Measurements from ENCODE around the gene VAV3. TPM values are rescaled to one million over a fixed set of nuclear protein-coding genes. Genes with fewer than 3 reads are reported as not detected.

VAV3 gene
- total RNA-seq, 5 donors from 2014 or later (not counting 1 experiment from before 2014, with no cell fraction given), result 3.7 to 13.4 (median 4.6) TPM

DNA sequence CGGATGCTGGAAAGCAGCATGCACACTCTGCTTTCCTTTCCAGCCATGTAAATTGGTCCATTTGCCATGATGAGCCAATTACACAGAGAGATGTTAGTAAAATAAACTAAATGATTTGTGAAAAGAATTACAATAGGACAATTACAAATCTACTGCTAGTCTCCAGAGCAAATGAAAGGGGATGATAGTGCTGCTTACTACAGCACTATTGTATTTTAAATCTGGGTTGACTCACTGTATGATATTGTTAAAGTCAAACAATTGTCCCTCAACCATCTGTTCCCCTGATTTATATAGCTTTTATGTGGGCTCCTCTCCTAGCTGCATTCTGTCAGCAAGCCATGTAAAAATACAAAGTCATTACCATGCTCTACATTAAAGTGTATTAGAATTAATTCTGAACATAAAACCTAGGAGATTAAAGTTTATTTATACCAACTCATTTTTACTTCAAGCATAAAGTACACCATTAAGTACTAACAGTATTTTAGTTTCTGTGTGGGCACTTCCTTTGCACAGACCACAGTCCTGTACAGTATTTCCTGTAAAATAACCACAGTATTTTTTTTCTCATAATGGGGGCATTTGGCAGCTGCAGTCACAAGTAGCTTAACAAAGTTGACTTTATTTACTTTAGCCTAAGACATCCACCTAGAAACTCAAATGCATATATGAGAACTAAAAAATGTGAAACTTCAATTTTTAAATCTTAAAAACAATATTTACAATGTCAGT lies 135.8 kb downstream of the VAV3 start:
- DNase-seq (peak in 1 of 35 experiments; percentile 43), ATAC-seq (replicated peaks in 1 of 4) (peak; percentile 52 to 91 (median 80))
- peaks cover 20 to 21% of the 10 kb centered on the region in 2 experiments for H3K4me1 ChIP-seq (ENCODE audit: control insufficient read depth in 1 of 2, extremely low read depth in 1 of 2, insufficient read depth in 2 of 2, low read length in 2 of 2)

GRCh38 chr1:107824946-107825345 lies 140.0 kb downstream of the VAV3 start:
- POLR2A ChIA-PET, result no interaction called here
- Histone ChIP-seq H3K27ac (ENCODE audit: low read length) (no peak overlapping the region), H3K4me3 (ENCODE audit: control insufficient read depth in 1 of 2, extremely low read depth in 1 of 2, low read length in 1 of 2) (no peak overlapping the region), H3K9me3 (no peaks in the 10 kb centered on the region), H3K27me3 (replicated peaks in 1 of 2; ENCODE audit: control insufficient read depth in 2 of 2, extremely low read depth in 1 of 2, insufficient read depth in 2 of 2, low read length in 1 of 2) (no peaks in the 10 kb centered on the region), H3K36me3 (ENCODE audit: control insufficient read depth in 2 of 2, extremely low read depth in 1 of 2, insufficient read depth in 1 of 2, low read length in 1 of 2) (no peaks in the 10 kb centered on the region), H3K4me1 (ENCODE audit: control insufficient read depth in 1 of 2, extremely low read depth in 1 of 2, insufficient read depth in 2 of 2, low read length in 2 of 2) (peaks cover 20 to 23% of the 10 kb centered on the region in 2 experiments)
- WGBS (ENCODE audit: insufficient coverage), result no CpG with 5 or more reads among the region's 2 CpGs
- no peak for DNase-seq
- Mint-ChIP-seq H3K27ac (no peak overlapping the region), H3K36me3 (peaks cover 22% of the 10 kb centered on the region), H3K4me3 (no peak overlapping the region), H3K9me3 (peaks cover 2 to 15% (median 14%) of the 10 kb centered on the region in 3 donors), H3K27me3 (no peaks in the 10 kb centered on the region), H3K4me1 (peaks cover 35 to 54% (median 46%) of the 10 kb centered on the region in 3 donors)
- ATAC-seq (replicated peaks in 1 of 4), result no peak
- CTCF ChIA-PET, result no interaction called here

More for the DNA sequence above, 135.8 kb downstream of the VAV3 start:
- Mint-ChIP-seq H3K36me3 (no peaks in the 10 kb centered on the region), H3K27ac (peak overlapping the region; percentile 80 to 84), H3K9me3 (peaks cover 0 to under 1% (median 0%) of the 10 kb centered on the region in 3 donors), H3K4me1 (peaks cover 45 to 58% (median 46%) of the 10 kb centered on the region in 3 donors), H3K27me3 (no peaks in the 10 kb centered on the region), H3K4me3 (peak overlapping the region in 2 of 3 donors; percentile 24 to 28)
- peak overlapping the region; percentile 35 for H3K27ac ChIP-seq (ENCODE audit: low read length)
- H3K27me3 ChIP-seq (replicated peaks in 1 of 2; ENCODE audit: control insufficient read depth in 2 of 2, extremely low read depth in 1 of 2, insufficient read depth in 2 of 2, low read length in 1 of 2), result no peaks in the 10 kb centered on the region
- no peak overlapping the region for H3K4me3 ChIP-seq (ENCODE audit: control insufficient read depth in 1 of 2, extremely low read depth in 1 of 2, low read length in 1 of 2)
- H3K36me3 ChIP-seq (ENCODE audit: control insufficient read depth in 2 of 2, extremely low read depth in 1 of 2, insufficient read depth in 1 of 2, low read length in 1 of 2), result no peaks in the 10 kb centered on the region
- no CpG with 5 or more reads among the region's 1 CpG for WGBS (ENCODE audit: insufficient coverage)
- ChIA-PET CTCF (interaction anchor here (0.5 to 1.0 kb wide), 5 partner anchors 16 to 140 kb away, joined by 3 to 11 read pairs (median 4); no protein-coding TSS in a partner anchor), POLR2A (no interaction called here)
- no peaks in the 10 kb centered on the region for H3K9me3 ChIP-seq

- peak overlapping the region in 1 of 3 donors; percentile 13 for H3K4me3 Mint-ChIP-seq
- peak overlapping the region; percentile 7 to 12 for H3K27ac Mint-ChIP-seq
These were observed 143.6 kb downstream of the VAV3 start for GRCh38 chr1:107821340-107821739.

GRCh38 chr1:107820801-107821200 lies 144.2 kb downstream of the VAV3 start:
- ATAC-seq (replicated peaks in 1 of 4), result peak in 2 of 4 experiments; percentile 49 to 59
- Mint-ChIP-seq H3K27ac (no peak overlapping the region), H3K4me3 (no peak overlapping the region), H3K36me3 (peaks cover 26% of the 10 kb centered on the region), H3K27me3 (no peaks in the 10 kb centered on the region), H3K9me3 (peaks cover 2 to 15% (median 14%) of the 10 kb centered on the region in 3 donors), H3K4me1 (peaks cover 27 to 36% (median 27%) of the 10 kb centered on the region in 3 donors)
- ChIA-PET CTCF (no interaction called here), POLR2A (interaction anchor here in 1 of 2 donors (0.5 kb wide), 1 partner anchor 71 kb away, joined by 5 read pairs; no protein-coding TSS in a partner anchor)
- no peak overlapping the region for H3K27ac ChIP-seq (ENCODE audit: low read length)
- no peaks in the 10 kb centered on the region for H3K27me3 ChIP-seq (replicated peaks in 1 of 2; ENCODE audit: control insufficient read depth in 2 of 2, extremely low read depth in 1 of 2, insufficient read depth in 2 of 2, low read length in 1 of 2)
- no peak for DNase-seq
- H3K4me1 ChIP-seq (ENCODE audit: control insufficient read depth in 1 of 2, extremely low read depth in 1 of 2, insufficient read depth in 2 of 2, low read length in 2 of 2), result peaks cover 4 to 7% of the 10 kb centered on the region in 2 experiments
- H3K36me3 ChIP-seq (ENCODE audit: control insufficient read depth in 2 of 2, extremely low read depth in 1 of 2, insufficient read depth in 1 of 2, low read length in 1 of 2), result no peaks in the 10 kb centered on the region
- no peak overlapping the region for H3K4me3 ChIP-seq (ENCODE audit: control insufficient read depth in 1 of 2, extremely low read depth in 1 of 2, low read length in 1 of 2)
- H3K9me3 ChIP-seq, result no peaks in the 10 kb centered on the region

More at GRCh38 chr1:107821340-107821739, 143.6 kb downstream of the VAV3 start:
- DNase-seq (peak in 1 of 35 experiments; percentile 47), ATAC-seq (replicated peaks in 1 of 4) (peak; percentile 34 to 77 (median 63))
- Histone ChIP-seq H3K4me3 (ENCODE audit: control insufficient read depth in 1 of 2, extremely low read depth in 1 of 2, low read length in 1 of 2) (no peak overlapping the region), H3K9me3 (no peaks in the 10 kb centered on the region), H3K4me1 (ENCODE audit: control insufficient read depth in 1 of 2, extremely low read depth in 1 of 2, insufficient read depth in 2 of 2, low read length in 2 of 2) (peaks cover 4 to 7% of the 10 kb centered on the region in 2 experiments), H3K36me3 (ENCODE audit: control insufficient read depth in 2 of 2, extremely low read depth in 1 of 2, insufficient read depth in 1 of 2, low read length in 1 of 2) (no peaks in the 10 kb centered on the region), H3K27me3 (replicated peaks in 1 of 2; ENCODE audit: control insufficient read depth in 2 of 2, extremely low read depth in 1 of 2, insufficient read depth in 2 of 2, low read length in 1 of 2) (no peaks in the 10 kb centered on the region), H3K27ac (ENCODE audit: low read length) (no peak overlapping the region)
- WGBS (ENCODE audit: insufficient coverage), result 19% methylated on average over 4 of the region's 4 CpGs
- Mint-ChIP-seq H3K4me1 (peaks cover 27 to 37% (median 28%) of the 10 kb centered on the region in 3 donors), H3K9me3 (peaks cover 2 to 15% (median 14%) of the 10 kb centered on the region in 3 donors), H3K27me3 (no peaks in the 10 kb centered on the region), H3K36me3 (peaks cover 26% of the 10 kb centered on the region)
- CTCF ChIA-PET, result no interaction called here
- POLR2A ChIA-PET, result no interaction called here

GRCh38 chr1:107817935-107818334 lies 147.0 kb downstream of the VAV3 start:
- Mint-ChIP-seq H3K27ac (no peak overlapping the region), H3K36me3 (peaks cover 19% of the 10 kb centered on the region), H3K4me3 (no peak overlapping the region), H3K27me3 (no peaks in the 10 kb centered on the region), H3K9me3 (peaks cover 0 to 2% (median 2%) of the 10 kb centered on the region in 3 donors), H3K4me1 (peaks cover 23 to 31% (median 24%) of the 10 kb centered on the region in 3 donors)
- H3K9me3 ChIP-seq, result no peaks in the 10 kb centered on the region
- peaks cover 4 to 7% of the 10 kb centered on the region in 2 experiments for H3K4me1 ChIP-seq (ENCODE audit: control insufficient read depth in 1 of 2, extremely low read depth in 1 of 2, insufficient read depth in 2 of 2, low read length in 2 of 2)
- H3K4me3 ChIP-seq (ENCODE audit: control insufficient read depth in 1 of 2, extremely low read depth in 1 of 2, low read length in 1 of 2), result no peak overlapping the region
- H3K27me3 ChIP-seq (replicated peaks in 1 of 2; ENCODE audit: control insufficient read depth in 2 of 2, extremely low read depth in 1 of 2, insufficient read depth in 2 of 2, low read length in 1 of 2), result no peaks in the 10 kb centered on the region
- no peaks in the 10 kb centered on the region for H3K36me3 ChIP-seq (ENCODE audit: control insufficient read depth in 2 of 2, extremely low read depth in 1 of 2, insufficient read depth in 1 of 2, low read length in 1 of 2)
- WGBS (ENCODE audit: insufficient coverage), result 80% methylated on average over 1 of the region's 2 CpGs
- DNase-seq (no peak), ATAC-seq (replicated peaks in 1 of 4) (no peak)
- no peak overlapping the region for H3K27ac ChIP-seq (ENCODE audit: low read length)
- ChIA-PET CTCF (no interaction called here), POLR2A (no interaction called here)

DNA sequence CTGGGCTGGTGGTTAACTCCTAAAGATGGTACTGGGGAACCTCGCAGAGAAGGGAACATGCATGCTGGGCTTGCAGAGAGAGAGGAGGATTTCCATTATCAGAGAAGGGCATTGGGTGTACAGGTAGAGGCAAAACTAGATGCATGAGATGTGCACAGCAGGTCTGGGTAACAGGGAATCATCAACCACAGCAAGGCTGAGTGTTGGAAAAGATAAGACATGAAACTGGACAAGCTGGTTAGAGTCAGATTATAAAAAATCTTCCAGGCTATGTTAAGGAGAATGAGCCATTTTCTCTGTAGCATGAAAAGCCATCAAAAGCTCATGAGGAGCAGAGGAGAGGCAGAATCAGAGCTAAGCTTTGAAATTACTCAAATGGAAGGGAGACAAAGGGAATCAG lies 147.8 kb downstream of the VAV3 start:
- 100% methylated on average over 1 of the region's 1 CpG for WGBS (ENCODE audit: insufficient coverage)
- no peak overlapping the region for H3K27ac ChIP-seq (ENCODE audit: low read length)
- CTCF ChIA-PET, result no interaction called here
- ATAC-seq (replicated peaks in 1 of 4) (no peak), DNase-seq (no peak)
- H3K9me3 Mint-ChIP-seq, result no peaks in the 10 kb centered on the region
- peak overlapping the region in 1 of 2 donors; percentile 24 for H3K27ac Mint-ChIP-seq
- POLR2A ChIA-PET, result interaction anchor here in 1 of 2 donors (1.0 kb wide), 1 partner anchor 15 kb away, joined by 3 read pairs; no protein-coding TSS in a partner anchor
- no peaks in the 10 kb centered on the region for H3K9me3 ChIP-seq
- H3K4me3 ChIP-seq (ENCODE audit: control insufficient read depth in 1 of 2, extremely low read depth in 1 of 2, low read length in 1 of 2), result no peak overlapping the region
- no peaks in the 10 kb centered on the region for H3K27me3 ChIP-seq (replicated peaks in 1 of 2; ENCODE audit: control insufficient read depth in 2 of 2, extremely low read depth in 1 of 2, insufficient read depth in 2 of 2, low read length in 1 of 2)
- peaks cover 15% of the 10 kb centered on the region for H3K36me3 Mint-ChIP-seq
- no peaks in the 10 kb centered on the region for H3K36me3 ChIP-seq (ENCODE audit: control insufficient read depth in 2 of 2, extremely low read depth in 1 of 2, insufficient read depth in 1 of 2, low read length in 1 of 2)
- peaks cover 23 to 31% (median 24%) of the 10 kb centered on the region in 3 donors for H3K4me1 Mint-ChIP-seq
- H3K27me3 Mint-ChIP-seq, result no peaks in the 10 kb centered on the region
- H3K4me3 Mint-ChIP-seq, result no peak overlapping the region
- peaks cover 4 to 7% of the 10 kb centered on the region in 2 experiments for H3K4me1 ChIP-seq (ENCODE audit: control insufficient read depth in 1 of 2, extremely low read depth in 1 of 2, insufficient read depth in 2 of 2, low read length in 2 of 2)

Data from T-cell (primary cell).